GM19239 (cell line): ENCODE results near the gene ING3.
"Not testable (repeated sequence)": the region's sequence is repeated elsewhere in the genome, so short reads cannot be mapped to it uniquely, and the experiment has no call there.

Source experiments
- DNase-seq: peaks from one replicate; pipeline ENCODE4 v3.0.0; 2011; ENCODE audit warnings: low spot score; ENCODE audit not compliant: insufficient read length
- FAIRE-seq: peaks from 2 replicates; lab custom pipeline; 2011; peaks lifted over from hg19 to GRCh38; lab: Jason Lieb, UNC

Gene ING3

DNA sequence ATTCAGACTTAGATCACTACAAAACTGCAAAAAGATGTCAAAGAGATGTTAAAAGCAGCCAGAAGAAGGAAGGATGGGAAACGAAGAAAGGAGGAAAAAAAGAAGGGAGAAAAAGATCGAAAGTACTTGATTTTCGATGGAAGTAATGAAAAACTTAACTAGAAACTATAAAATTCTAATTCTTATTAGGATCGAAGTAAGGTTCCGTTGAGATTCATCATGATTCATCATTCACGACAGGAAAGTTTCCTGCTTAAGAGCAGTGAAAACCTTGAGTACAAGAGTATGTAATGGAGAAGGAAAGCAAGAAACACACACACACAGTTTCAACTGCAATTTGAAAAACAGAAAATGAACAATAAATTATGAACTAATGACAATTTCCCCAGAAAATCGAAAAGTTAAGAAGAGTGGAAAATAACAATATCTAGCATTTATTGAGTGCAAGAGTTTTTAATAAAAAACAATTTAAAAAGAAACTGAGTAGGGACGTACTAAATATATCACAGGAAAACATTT lies 1.1 kb upstream of the ING3 start:
- DNase-seq (no peak), FAIRE-seq (peak; percentile 14)

DNA sequence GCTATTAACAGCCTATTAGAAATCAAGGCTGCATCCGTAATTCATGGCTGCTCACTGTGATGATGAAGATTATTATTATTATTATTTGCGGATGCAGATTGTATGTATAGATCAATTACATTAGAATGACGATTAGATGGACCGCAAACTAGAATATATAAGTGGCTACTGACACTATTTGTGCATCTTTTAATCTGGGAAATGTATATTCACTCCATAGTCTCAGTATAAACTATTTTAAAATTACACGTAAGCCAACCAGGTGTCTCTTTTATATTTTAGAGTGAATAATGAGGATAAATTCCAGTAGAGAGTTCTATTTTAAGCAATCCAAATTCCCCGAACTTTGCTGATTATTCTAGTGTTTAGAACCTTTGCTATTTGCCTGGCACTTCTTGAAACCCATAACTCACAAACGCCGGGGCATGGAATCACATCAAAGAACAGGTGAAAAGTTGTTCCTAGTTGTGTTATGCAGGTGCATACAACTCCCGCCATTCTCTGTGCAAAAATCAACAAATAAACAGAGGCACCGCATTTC lies 509 bp upstream of the ING3 start:
- DNase-seq: no peak

DNA sequence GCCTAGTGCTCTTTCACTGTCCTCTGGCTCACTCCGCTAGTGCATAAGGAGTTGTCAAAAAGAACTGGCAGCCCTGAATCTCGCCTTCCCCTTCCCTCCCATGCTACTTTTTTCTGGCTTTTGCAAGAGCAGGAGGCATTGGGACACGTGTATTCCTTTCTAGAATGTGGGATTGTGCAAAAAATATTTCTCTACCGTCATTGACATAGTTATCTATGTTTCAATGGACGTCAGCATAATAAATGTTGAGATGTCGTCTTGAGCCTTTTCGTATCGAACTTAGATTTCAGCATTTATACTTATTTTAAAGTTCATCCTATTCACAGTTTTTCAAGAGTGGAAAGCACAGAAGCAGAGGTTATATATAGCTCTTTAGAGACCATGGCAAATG lies 727 bp downstream of the ING3 start:
- FAIRE-seq (peak; percentile 44), DNase-seq (no peak)

More for the DNA sequence above, 509 bp upstream of the ING3 start:
- no peak for FAIRE-seq

DNA sequence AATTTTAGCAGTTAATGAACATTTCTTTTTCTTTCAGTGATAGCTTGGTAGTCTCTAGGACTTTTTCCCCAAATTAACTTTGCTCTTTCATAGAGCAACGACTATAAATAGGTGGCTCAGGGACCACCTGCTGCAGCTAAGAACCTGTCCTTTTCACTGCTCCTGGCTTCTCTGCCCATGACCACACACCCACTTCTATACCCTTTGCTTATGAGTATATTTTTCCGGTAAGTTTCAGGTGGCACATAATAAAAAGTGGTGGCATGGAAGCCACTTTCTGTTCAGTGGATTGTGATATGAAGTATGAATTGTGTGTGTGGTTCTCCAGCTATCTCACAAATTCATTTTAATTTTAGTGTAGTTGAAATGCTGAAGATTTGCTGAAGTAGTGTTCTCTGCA lies 1.2 kb downstream of the ING3 start:
- no peak for FAIRE-seq
- DNase-seq: no peak

GRCh38 chr7:120955577-120956149 lies 5.1 kb downstream of the ING3 start:
- FAIRE-seq: peak; percentile 54
- DNase-seq: no peak

DNA sequence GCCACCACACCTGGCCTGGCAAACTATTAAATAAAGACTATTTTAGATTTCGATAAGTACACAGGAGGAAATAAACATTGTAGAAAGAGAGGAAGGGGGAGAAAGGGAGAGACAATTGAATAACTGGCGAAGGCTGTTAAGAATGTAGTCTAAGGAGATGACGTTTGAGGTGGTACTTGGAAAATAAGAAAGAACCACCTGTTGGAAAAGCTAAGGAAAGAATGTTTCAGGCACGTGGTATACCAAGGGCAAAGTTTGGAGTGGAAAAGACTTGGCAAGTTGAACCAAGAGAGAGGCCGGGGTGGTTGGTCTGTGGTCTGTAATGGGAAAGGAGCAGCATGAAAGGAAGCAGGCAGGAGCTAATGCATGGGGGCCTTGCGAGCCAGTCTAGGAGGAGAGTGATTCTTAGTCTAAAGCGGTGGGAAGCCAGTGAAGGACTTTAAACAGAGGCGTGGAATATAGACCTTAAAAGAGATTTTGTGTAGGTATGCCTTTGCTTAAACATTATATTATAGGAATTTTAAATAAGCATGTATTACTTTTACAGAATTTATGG lies 9.4 kb downstream of the ING3 start:
- no peak for FAIRE-seq
- no peak for DNase-seq

GRCh38 chr7:120960714-120961113 lies 10.1 kb downstream of the ING3 start:
- DNase-seq (no peak), FAIRE-seq (no peak)

- DNase-seq (no peak), FAIRE-seq (peak; percentile 14)
These were observed 11.1 kb downstream of the ING3 start for GRCh38 chr7:120961638-120962173.

- FAIRE-seq (no peak), DNase-seq (no peak)
These were observed 13.5 kb downstream of the ING3 start for GRCh38 chr7:120964088-120964487.

- no peak for DNase-seq
- no peak for FAIRE-seq
These were observed 16.4 kb downstream of the ING3 start for GRCh38 chr7:120966961-120967360.

- DNase-seq: no peak
These were observed 23.3 kb downstream of the ING3 start for GRCh38 chr7:120973849-120974248.

GRCh38 chr7:120979765-120980499 lies 29.4 kb downstream of the ING3 start:
- FAIRE-seq (no peak), DNase-seq (no peak)

More at GRCh38 chr7:120973849-120974248, 23.3 kb downstream of the ING3 start:
- no peak for FAIRE-seq

- FAIRE-seq (no peak), DNase-seq (no peak)
These were observed 30.5 kb downstream of the ING3 start for GRCh38 chr7:120981117-120981516.

- DNase-seq (no peak), FAIRE-seq (no peak)
These were observed 31.5 kb downstream of the ING3 start for GRCh38 chr7:120981888-120982615.

GRCh38 chr7:120983592-120983991 lies 33.0 kb downstream of the ING3 start:
- DNase-seq, FAIRE-seq: not testable (repeated sequence)

- DNase-seq (no peak), FAIRE-seq (no peak)
These were observed 33.8 kb downstream of the ING3 start for GRCh38 chr7:120984406-120984805.

DNA sequence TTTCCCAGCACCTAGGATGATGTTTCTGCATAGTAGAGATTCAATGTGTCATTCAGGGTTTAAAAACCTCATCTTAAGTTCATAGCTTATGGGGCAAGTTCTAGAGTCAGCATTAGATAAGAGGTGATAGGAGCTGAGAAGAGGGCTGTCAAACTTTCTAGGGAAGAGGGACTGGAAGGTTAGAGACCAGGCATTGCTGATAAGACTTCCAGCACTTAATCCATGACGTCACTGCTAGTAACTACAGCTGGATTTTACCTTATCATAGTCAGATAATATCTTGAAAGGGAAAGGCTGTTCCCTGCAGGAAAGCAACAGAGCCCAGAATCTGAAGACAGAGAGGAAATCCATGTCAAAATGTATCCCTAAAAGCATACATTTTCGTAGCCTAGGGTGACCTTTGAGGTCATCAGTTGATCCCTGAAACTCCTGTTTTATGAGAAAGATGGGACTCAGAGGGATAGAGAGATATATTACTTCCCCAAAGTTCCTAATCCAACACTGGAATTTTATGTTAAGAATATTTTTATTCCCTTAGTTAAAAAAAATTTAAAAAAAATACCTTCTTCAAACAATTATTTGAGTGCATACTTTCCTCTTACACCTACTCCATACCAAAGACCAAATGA lies 34.7 kb downstream of the ING3 start:
- DNase-seq: no peak
- FAIRE-seq: no peak

GRCh38 chr7:120985839-120986238 lies 35.3 kb downstream of the ING3 start:
- no peak for DNase-seq
- FAIRE-seq: no peak

GRCh38 chr7:120986650-120987049 lies 36.1 kb downstream of the ING3 start:
- DNase-seq (no peak), FAIRE-seq (no peak)

DNA sequence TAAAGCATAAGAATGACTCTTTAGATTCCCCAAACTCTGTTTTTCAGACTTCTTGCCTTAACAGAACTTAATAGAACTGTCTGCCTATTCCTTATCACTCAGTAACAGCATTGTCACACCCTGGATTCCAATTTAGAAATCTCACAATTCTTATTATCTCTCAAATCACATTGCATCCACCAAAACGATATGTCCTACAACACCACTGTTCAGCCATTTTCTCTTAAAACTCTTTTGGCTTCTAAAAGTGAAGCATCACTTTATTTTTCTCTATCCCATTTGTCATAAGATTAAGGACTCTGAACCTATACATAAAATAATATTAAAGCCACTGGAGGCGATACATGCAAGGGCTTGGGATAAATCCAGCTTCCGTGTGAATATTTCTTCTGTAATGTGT lies 36.7 kb downstream of the ING3 start:
- no peak for FAIRE-seq
- no peak for DNase-seq
